ENCODE results near the gene PLD4. TPM values are rescaled to one million over a fixed set of nuclear protein-coding genes. Genes with fewer than 3 reads are reported as not detected.

Gene PLD4
- total and polyA plus RNA-seq, 2 of the 8 experiments (the other 6 are each of a cell fraction or from before 2014, with no cell fraction given), result 0.05 TPM; not detected in 1

DNA sequence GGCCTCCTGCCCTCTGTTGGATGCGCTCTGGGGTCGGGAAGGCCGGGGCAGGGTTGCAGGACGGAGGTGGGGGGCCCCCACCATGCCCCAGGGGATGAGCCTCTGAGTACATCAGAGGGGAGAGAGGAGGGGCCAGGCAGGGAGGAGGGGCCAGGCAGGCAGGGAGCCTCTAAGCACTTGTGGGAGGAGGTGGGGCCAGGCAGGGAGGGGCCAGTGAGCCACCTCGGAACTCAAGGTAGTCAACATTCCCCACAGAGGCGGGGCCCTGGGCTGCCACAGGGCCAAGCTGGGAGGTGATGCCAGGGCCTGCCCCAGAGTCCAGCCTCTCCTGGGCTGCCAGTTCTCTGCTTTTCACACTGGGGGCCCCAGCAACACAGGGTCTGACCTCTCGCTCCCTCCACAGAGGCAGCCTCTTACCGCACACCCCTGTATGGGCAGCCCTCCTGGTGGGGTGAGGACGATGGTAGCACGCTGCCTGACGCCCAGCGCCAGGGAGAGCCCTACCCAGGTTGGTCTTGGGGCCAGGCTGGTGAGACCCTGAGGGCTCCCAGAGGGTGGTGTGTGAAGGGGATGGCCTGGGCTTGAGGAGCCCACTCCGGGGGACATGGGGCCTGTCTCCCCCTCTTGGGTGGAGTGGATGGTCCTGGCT is 42.2 kb upstream of the PLD4 start:
- WGBS, 2 experiments (ENCODE audit: extremely low coverage in 1 of 2, insufficient coverage in 1 of 2, insufficient read length in 1 of 2, insufficient replicate concordance in 2 of 2, low coverage in 1 of 2, low lambda C conversion rate in 2 of 2, missing lambda C conversion rate in 1 of 2), result 70% methylated on average over 11 of the region's 13 CpGs; no CpG with 5 or more reads in 1 of the 2 experiments
- Histone ChIP-seq H2AK5ac (ENCODE audit: low read depth, low read length) (no peak overlapping the region), H3K4me1 (replicated peaks in 1 of 4; ENCODE audit: control insufficient read depth in 3 of 4, insufficient read depth in 4 of 4, low read length in 3 of 4) (peaks cover 0 to 10% (median 0%) of the 10 kb centered on the region in 4 experiments; a peak in 1 of 7 replicates), H3K79me2 (ENCODE audit: control insufficient read depth in 1 of 2, insufficient read depth in 2 of 2, low read length in 2 of 2) (no peaks in the 10 kb centered on the region), H2BK120ac (replicated peaks; ENCODE audit: low read depth, low read length) (no peak overlapping the region), H4K8ac (ENCODE audit: extremely low read depth, insufficient read depth, low read length) (peak overlapping the region; percentile 51; the same call in 1 of the 2 replicates), H3K27me3 (replicated peaks in 1 of 4; ENCODE audit: control insufficient read depth in 3 of 4, extremely low read depth in 1 of 4, insufficient read depth in 3 of 4, low read length in 3 of 4) (no peaks in the 10 kb centered on the region), H3K18ac (ENCODE audit: extremely low read depth, low read length) (no peak overlapping the region), H2AFZ (ENCODE audit: low read length) (no peak overlapping the region), H3K23ac (ENCODE audit: insufficient read length) (no peak overlapping the region), H3K36me3 (ENCODE audit: control insufficient read depth in 2 of 4, insufficient read depth in 4 of 4, low read length in 3 of 4) (peaks cover 2 to 38% (median 5%) of the 10 kb centered on the region in 4 experiments; a peak in 5 of 8 replicates), H3K79me1 (ENCODE audit: low read depth, low read length) (no peaks in the 10 kb centered on the region; the same call in 1 of the 2 replicates), H4K91ac (replicated peaks; ENCODE audit: insufficient read length, low read length) (no peak overlapping the region), H3K27ac (ENCODE audit: low read depth, low read length) (no peak overlapping the region), H3K4ac (replicated peaks; ENCODE audit: insufficient read length, low read depth, low read length) (no peak overlapping the region), H3K9me3 (ENCODE audit: insufficient read depth in 2 of 2, low read depth in 1 of 2, low read length in 1 of 2) (no peaks in the 10 kb centered on the region), H3K14ac (ENCODE audit: insufficient read length) (no peak overlapping the region), H3K9ac (replicated peaks in 1 of 4; ENCODE audit: extremely low read depth in 1 of 4, low read depth in 3 of 4, low read length in 3 of 4) (no peak overlapping the region), H2BK12ac (ENCODE audit: low read depth, low read length) (no peak overlapping the region), H3K4me3 (ENCODE audit: extremely low read depth in 1 of 4, insufficient read depth in 2 of 4, low read depth in 3 of 4, low read length in 4 of 4) (no peak overlapping the region), H3K23me2 (ENCODE audit: low read depth, low read length) (no peaks in the 10 kb centered on the region; the same call in 1 of the 2 replicates), H3K4me2 (ENCODE audit: insufficient read depth in 1 of 2, low read depth in 2 of 2, low read length in 2 of 2) (no peak overlapping the region), H2BK20ac (ENCODE audit: low read length) (no peak overlapping the region), H2BK5ac (ENCODE audit: low read depth, low read length) (no peak overlapping the region), H4K5ac (ENCODE audit: insufficient read length, low read depth, low read length) (no peak overlapping the region), H2BK15ac (ENCODE audit: low read length) (no peak overlapping the region), H4K20me1 (replicated peaks in 1 of 2; ENCODE audit: control insufficient read depth in 1 of 2, insufficient read depth in 2 of 2, low read length in 2 of 2) (peaks cover 0 to 19% of the 10 kb centered on the region in 2 experiments), H3K56ac (replicated peaks; ENCODE audit: insufficient read length, low read depth, low read length) (no peak overlapping the region)
- ChIA-PET POLR2A (ENCODE audit: partially characterized antibody) (interaction anchor here (2.3 to 2.4 kb wide), 2 partner anchors 10 to 12 kb away, joined by 7 to 8 read pairs; no protein-coding TSS in a partner anchor), CTCF (ENCODE audit: partially characterized antibody) (interaction anchor here (1.5 to 4.5 kb wide), 3 partner anchors 11 to 114 kb away, joined by 3 to 26 read pairs (median 4); no protein-coding TSS in a partner anchor)
- DNase-seq (ENCODE audit: low read depth in 1 of 2, low spot score in 2 of 2) (peak; percentile 49 to 76), FAIRE-seq (no peak)
- TF ChIP-seq SP2 (IDR thresholded peaks at IDR 0.05; ENCODE audit: low read length) (no peak), GTF2F1 (IDR thresholded peaks at IDR 0.05; ENCODE audit: borderline replicate concordance, low read depth, low read length) (no peak), HDAC6 (IDR thresholded peaks at IDR 0.05; ENCODE audit: low read depth, low read length) (no peak), POU5F1 (IDR thresholded peaks at IDR 0.05; ENCODE audit: low read depth, low read length) (no peak), ZNF274 (IDR thresholded peaks at IDR 0.05; ENCODE audit: borderline replicate concordance, extremely low read depth, low read length) (no peak), KDM1A (IDR thresholded peaks at IDR 0.05; ENCODE audit: borderline replicate concordance, low read length) (no peak), NRF1 (IDR thresholded peaks at IDR 0.05; ENCODE audit: low read depth, low read length) (no peak), TEAD4 (IDR thresholded peaks at IDR 0.05; ENCODE audit: low read depth, low read length) (no peak), RFX5 (IDR thresholded peaks at IDR 0.05; ENCODE audit: borderline replicate concordance, low read depth, low read length) (no peak), CREB1 (IDR thresholded peaks at IDR 0.05) (no peak)
- TF ChIP-seq, protein P1, sequence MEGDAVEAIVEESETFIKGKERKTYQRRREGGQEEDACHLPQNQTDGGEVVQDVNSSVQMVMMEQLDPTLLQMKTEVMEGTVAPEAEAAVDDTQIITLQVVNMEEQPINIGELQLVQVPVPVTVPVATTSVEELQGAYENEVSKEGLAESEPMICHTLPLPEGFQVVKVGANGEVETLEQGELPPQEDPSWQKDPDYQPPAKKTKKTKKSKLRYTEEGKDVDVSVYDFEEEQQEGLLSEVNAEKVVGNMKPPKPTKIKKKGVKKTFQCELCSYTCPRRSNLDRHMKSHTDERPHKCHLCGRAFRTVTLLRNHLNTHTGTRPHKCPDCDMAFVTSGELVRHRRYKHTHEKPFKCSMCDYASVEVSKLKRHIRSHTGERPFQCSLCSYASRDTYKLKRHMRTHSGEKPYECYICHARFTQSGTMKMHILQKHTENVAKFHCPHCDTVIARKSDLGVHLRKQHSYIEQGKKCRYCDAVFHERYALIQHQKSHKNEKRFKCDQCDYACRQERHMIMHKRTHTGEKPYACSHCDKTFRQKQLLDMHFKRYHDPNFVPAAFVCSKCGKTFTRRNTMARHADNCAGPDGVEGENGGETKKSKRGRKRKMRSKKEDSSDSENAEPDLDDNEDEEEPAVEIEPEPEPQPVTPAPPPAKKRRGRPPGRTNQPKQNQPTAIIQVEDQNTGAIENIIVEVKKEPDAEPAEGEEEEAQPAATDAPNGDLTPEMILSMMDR (IDR thresholded peaks at IDR 0.05; ENCODE audit: control extremely low read depth in 1 of 3, insufficient read depth in 1 of 3, low read depth in 1 of 3, low read length in 3 of 3), result no peak

Data from H1 (cell line).